ENCODE measurements around the gene AFF3.

AFF3 gene

DNA sequence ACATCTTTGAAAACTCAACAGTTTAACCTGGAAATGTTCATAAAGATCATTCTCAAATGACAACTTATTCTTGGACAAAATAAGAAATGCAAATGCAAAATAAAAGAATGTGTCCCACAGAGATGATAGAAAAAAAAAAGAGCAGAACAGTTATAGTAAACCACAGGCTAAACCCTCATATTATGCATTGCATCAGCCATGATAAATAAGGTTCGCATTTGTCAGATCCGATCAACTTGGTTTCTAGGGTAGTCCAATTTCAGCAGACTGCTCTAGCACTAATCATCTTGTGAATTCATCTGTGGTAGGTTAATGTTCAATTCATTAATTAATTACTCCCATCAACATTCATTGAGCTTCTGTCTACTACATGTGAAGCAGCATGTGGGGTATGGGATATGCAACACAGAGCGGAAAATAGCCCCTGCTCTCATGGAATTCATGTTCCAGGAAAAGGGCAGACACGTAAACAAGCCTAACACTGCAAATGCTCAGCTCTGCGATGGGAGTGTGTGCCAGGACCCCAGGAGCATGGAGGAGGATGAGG lies 336.4 kb downstream of the AFF3 start:
- TF ChIP-seq, protein P1, sequence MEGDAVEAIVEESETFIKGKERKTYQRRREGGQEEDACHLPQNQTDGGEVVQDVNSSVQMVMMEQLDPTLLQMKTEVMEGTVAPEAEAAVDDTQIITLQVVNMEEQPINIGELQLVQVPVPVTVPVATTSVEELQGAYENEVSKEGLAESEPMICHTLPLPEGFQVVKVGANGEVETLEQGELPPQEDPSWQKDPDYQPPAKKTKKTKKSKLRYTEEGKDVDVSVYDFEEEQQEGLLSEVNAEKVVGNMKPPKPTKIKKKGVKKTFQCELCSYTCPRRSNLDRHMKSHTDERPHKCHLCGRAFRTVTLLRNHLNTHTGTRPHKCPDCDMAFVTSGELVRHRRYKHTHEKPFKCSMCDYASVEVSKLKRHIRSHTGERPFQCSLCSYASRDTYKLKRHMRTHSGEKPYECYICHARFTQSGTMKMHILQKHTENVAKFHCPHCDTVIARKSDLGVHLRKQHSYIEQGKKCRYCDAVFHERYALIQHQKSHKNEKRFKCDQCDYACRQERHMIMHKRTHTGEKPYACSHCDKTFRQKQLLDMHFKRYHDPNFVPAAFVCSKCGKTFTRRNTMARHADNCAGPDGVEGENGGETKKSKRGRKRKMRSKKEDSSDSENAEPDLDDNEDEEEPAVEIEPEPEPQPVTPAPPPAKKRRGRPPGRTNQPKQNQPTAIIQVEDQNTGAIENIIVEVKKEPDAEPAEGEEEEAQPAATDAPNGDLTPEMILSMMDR (conservative IDR thresholded peaks at IDR 0.05; ENCODE audit: low read depth): no peak
- ChIA-PET CTCF (no interaction called here), POLR2A (ENCODE audit: low non-redundant PET) (no interaction called here)
- DNase-seq (ENCODE audit: low spot score): no peak
- H3K27ac ChIP-seq: no peak overlapping the region

DNA sequence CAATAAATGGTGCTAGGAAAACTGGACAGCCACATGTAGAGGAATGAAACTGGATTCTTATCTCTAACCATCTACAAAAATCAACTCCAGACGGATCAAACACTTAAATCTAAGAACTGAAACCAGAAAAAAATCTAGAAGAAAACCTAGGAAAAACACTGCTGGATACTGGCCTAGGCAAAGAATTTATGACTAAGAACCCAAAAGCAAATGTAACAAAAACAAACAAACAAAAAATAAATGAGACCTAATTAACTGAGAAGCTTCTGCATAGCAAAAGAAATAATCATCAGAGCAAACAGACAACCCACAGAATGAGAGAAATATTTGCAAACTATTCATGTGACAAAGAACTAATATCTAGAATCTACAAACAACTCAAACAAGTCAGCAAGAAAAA lies 338.5 kb downstream of the AFF3 start:
- no peak overlapping the region for H3K27ac ChIP-seq
- POLR2A ChIA-PET (ENCODE audit: low non-redundant PET): no interaction called here

DNA sequence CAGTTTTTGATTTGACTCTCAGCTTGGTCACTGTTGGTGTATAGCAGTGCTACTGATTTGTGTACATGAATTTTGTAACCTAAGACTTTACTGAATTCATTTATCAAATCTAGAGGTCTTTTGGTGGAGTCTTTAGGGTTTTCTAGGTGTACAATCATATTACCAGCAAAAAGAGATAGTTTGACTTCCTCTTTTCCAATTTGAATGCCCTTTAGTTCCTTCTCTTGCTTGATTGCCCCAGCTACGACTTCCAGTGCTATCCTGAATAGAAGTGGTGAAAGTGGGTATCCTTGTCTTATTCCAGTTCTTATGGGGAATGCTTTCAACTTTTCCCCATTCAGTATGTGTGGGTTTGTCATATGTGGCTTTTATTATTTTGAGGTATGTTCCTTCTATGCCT lies 339.7 kb downstream of the AFF3 start:
- H3K27ac ChIP-seq: no peak overlapping the region
- ChIA-PET CTCF (no interaction called here), POLR2A (ENCODE audit: low non-redundant PET) (no interaction called here)
- TF ChIP-seq, protein P1 (conservative IDR thresholded peaks at IDR 0.05; ENCODE audit: low read depth): no peak
- DNase-seq (ENCODE audit: low spot score): no peak

More for the DNA sequence above, 338.5 kb downstream of the AFF3 start:
- CTCF ChIA-PET: no interaction called here
- DNase-seq (ENCODE audit: low spot score): no peak
- TF ChIP-seq, protein P1 (conservative IDR thresholded peaks at IDR 0.05; ENCODE audit: low read depth): no peak

DNA sequence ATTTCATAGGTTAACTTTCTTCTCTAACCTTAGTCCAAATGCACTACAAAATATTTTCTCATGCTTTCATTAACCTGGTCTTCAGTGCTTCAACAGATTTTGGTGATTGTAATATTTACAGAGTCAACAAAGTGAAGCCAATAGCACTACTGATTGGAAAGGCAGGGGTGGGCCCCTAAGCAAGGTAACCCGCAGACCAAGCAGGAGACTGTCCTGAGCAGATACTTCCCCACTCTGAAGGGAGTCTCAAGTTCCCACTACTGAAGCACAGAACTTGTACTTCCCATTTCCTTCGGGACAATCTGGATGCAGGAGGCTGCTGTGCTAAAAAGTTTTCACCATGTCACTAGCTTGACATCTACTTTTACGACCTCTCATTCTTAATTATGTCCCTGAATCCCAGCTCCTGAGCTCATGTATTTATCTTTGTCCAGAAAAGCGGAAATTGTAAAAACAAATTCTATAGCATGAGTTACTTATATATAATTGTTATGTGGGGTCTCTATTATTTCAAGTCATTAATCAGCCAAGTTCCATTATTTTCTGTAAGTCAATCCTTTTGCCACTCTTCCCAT lies 341.0 kb downstream of the AFF3 start:
- ChIA-PET CTCF (no interaction called here), POLR2A (ENCODE audit: low non-redundant PET) (no interaction called here)
- H3K27ac ChIP-seq: no peak overlapping the region
- DNase-seq (ENCODE audit: low spot score): no peak
- TF ChIP-seq, protein P1 (conservative IDR thresholded peaks at IDR 0.05; ENCODE audit: low read depth): no peak

DNA sequence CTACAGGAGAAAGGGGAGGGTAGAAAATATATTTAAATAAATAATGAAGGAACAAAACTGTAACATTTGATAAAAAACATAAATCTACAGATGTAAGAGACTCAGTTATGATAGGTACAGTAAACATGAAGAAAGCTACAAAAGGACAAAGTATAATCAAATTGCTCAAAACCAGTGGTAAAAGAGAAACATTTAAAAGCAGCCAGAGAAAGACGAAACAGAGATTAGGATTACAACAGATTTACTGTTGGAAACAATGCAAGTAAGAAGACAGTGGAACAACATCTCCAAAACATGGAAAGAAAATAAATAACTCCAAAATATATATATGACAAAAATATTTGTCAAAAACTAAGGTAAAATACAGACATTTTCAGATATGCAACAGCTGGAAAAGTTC lies 344.9 kb downstream of the AFF3 start:
- H3K27ac ChIP-seq: no peak overlapping the region
- TF ChIP-seq, protein P1 (conservative IDR thresholded peaks at IDR 0.05; ENCODE audit: low read depth): no peak
- ChIA-PET CTCF (no interaction called here), POLR2A (ENCODE audit: low non-redundant PET) (no interaction called here)
- DNase-seq (ENCODE audit: low spot score): no peak

DNA sequence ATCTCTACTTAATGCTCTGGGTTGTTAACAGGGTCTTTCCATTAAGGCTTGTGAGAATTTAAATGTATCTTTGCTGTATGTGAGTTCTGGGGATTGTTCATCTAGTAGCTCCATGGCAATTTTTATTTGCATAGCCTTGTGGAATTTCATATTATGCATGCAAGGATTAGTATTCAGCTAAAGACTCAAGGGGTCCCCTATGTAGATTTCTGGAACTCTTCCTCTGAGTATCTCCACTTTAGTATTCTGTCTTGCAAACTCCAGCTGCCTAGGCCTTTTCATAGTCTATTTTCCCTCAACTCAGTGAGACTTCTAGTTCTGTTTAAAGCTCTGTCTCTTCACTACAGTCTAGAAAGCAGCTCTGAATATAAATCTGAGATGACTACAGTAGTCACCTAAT lies 348.0 kb downstream of the AFF3 start:
- ChIA-PET POLR2A (ENCODE audit: low non-redundant PET) (no interaction called here), CTCF (interaction anchor here (0.8 kb wide), 1 partner anchor 1017 kb away, joined by 3 read pairs; no protein-coding TSS in a partner anchor)
- no peak overlapping the region for H3K27ac ChIP-seq
- DNase-seq (ENCODE audit: low spot score): no peak
- TF ChIP-seq, protein P1 (conservative IDR thresholded peaks at IDR 0.05; ENCODE audit: low read depth): no peak
